OCI-LY7 (cell line): ENCODE data around the gene PTPRCAP. TPM values are rescaled to one million over a fixed set of nuclear protein-coding genes. Genes with fewer than 3 reads are reported as not detected.

Experiments used
- BruUV-seq: library from RNA; stranded (reverse); fragments of 400-500 nt; replicated peaks from 2 replicates; lab custom pipeline; 2021; lab: Mats Ljungman, UMichigan
- CTCF ChIA-PET: fragments of 300-600 bp; sonication (Branson Sonifier 250); formaldehyde crosslinking; loops from one replicate; lab custom pipeline; 2022; ENCODE audit warnings: antibody characterized with exemption; ENCODE audit not compliant: unreplicated experiment; lab: Charles Lee
- POLR2A ChIA-PET: fragments of 300-600 bp; sonication (Branson Sonifier 250); formaldehyde crosslinking; loops from one replicate; lab custom pipeline; 2022; ENCODE audit warnings: antibody characterized with exemption; lab: Charles Lee
- DNase-seq: peaks from one replicate; pipeline ENCODE4 v3.0.0-alpha.2; 2015; ENCODE audit warnings: low spot score
- H2AFZ ChIP-seq: fragments of 200-600 bp; sonication (generic), shearing (Covaris generic); 2 replicates; pipeline ENCODE4 v1.6.1; 2014; ENCODE audit warnings: mild to moderate bottlenecking, antibody characterized with exemption, low read length, moderate library complexity
- H3K27ac ChIP-seq: fragments of 200-600 bp; sonication (generic); 2 replicates; pipeline ENCODE4 v1.5.1; 2014; ENCODE audit warnings: mixed run types, low read depth, mild to moderate bottlenecking, moderate library complexity, low read length, inconsistent platforms; ENCODE audit not compliant: poor library complexity, severe bottlenecking
- H3K36me3 ChIP-seq: fragments of 200-600 bp; sonication (generic); 2 replicates; pipeline ENCODE4 v1.6.1; 2014; ENCODE audit warnings: mild to moderate bottlenecking, antibody characterized with exemption, low read length, moderate library complexity, mixed read lengths; ENCODE audit not compliant: insufficient read depth
- H3K4me1 ChIP-seq: fragments of 200-600 bp; sonication (generic); 2 replicates; pipeline ENCODE4 v1.5.1; 2014; ENCODE audit warnings: mild to moderate bottlenecking, low read length; ENCODE audit not compliant: insufficient read depth, poor library complexity, severe bottlenecking
- H3K4me2 ChIP-seq: fragments of 200-600 bp; sonication (generic); 2 replicates; pipeline ENCODE4 v1.6.1; 2014; ENCODE audit warnings: mild to moderate bottlenecking, low read length
- H3K4me3 ChIP-seq: fragments of 200-600 bp; sonication (generic); 2 replicates; pipeline ENCODE4 v1.5.1; 2014; ENCODE audit warnings: mild to moderate bottlenecking, low read depth, low read length; ENCODE audit not compliant: poor library complexity, severe bottlenecking
- H3K79me2 ChIP-seq: fragments of 200-600 bp; sonication (generic); 2 replicates; pipeline ENCODE4 v1.6.1; 2016; ENCODE audit warnings: low read depth, mild to moderate bottlenecking, low read length, moderate library complexity, mixed read lengths; ENCODE audit not compliant: insufficient read depth
- H3K9me2 ChIP-seq: fragments of 200-600 bp; sonication (generic); 2 replicates; pipeline ENCODE4 v1.6.1; 2016; ENCODE audit warnings: mild to moderate bottlenecking, low read length, mixed read lengths; ENCODE audit not compliant: insufficient read depth
- H3K9me3 ChIP-seq: fragments of 200-600 bp; sonication (generic); 2 replicates; pipeline ENCODE4 v1.6.1; 2014; ENCODE audit warnings: mild to moderate bottlenecking, mixed run types, low read length, mixed read lengths
- H4K20me1 ChIP-seq: fragments of 200-600 bp; sonication (generic); 2 replicates; pipeline ENCODE4 v1.6.1; 2014; ENCODE audit warnings: mild to moderate bottlenecking, antibody characterized with exemption, low read length, moderate library complexity, mixed read lengths; ENCODE audit not compliant: insufficient read depth
- EZH2phosphoT487 ChIP-seq: fragments of 200-600 bp; sonication (generic); IDR thresholded peaks from 2 replicates; pipeline ENCODE4 v1.6.1; 2018; ENCODE audit warnings: low read depth, borderline replicate concordance, mild to moderate bottlenecking, mixed run types, antibody characterized with exemption, low read length, moderate library complexity, mixed read lengths
- intact Hi-C: fragments of 100-400 bp; cut with micrococcal nuclease; formaldehyde crosslinking; loops from one replicate; pipeline ENCODE4 v1.10.0; 2022; ENCODE audit not compliant: unreplicated experiment
- total RNA-seq, 2 experiments: library from RNA; depleted of rRNA in 1 of 2; stranded (reverse); fragments of >200 nt in 1 of 2; shearing (Covaris generic) in 1 of 2; gene quantifications; 2 replicates each; pipeline ENCODE4 v1.2.3, GENCODE V29; 2014 to 2022
- TF ChIP-seq, protein P1 (sequence below): fragments of 200-600 bp; sonication (generic); conservative IDR thresholded peaks from 2 replicates; pipeline ENCODE4 v1.5.1; 2014; ENCODE audit warnings: mild to moderate bottlenecking, antibody characterized with exemption, low read length, moderate library complexity, mixed read lengths

The PTPRCAP gene
- total RNA-seq, 2 experiments from 2014 or later, result 129 to 212 TPM

DNA sequence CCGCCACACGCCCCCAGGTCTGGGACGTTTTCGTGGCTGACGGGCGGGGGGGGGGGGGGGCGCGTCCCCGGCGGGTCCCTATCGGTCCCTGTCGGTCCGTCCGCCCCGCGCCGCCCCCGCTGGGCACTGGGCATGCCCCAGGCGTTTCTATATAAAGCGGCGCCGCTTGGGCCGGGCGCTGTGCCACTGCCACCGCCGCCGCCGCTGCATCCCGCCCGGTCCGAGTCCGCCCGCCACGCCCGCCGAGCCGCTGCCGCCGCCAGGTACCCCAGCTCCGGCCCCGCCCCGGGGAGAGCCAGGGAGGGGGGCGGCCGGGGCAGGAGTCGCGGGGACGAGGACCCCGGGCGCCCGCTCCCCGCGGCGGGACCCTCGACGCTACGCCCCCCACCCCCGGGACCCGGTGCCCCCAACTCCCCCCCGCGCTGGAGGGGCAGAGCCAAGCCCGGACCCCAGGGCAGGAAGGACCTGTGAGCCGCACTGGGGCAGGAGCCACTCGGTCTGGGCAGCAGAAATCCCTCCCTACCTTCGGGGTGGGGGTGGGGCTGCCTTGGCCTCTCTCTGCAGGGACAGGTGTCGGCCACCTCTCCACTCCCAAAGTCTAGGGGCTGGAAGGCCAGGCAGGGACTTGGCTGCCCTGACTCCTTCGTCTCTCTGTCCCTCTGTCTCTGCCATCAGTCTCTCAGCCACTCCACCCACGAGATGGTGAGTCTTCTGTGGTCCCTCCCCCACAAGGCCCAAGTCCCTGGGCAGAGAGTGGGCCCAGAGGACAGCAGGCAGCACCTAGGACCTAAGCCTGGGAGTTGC lies 21.8 kb downstream of the PTPRCAP start, which contains the start of gene CARNS1:
Gene CARNS1, plus strand, starts transcription at position 178 of the 804 bp plus-strand sequence. Its CDS starts 522 bp downstream, at position 700.
- ChIA-PET CTCF (no interaction called here), POLR2A (no interaction called here)
- Histone ChIP-seq H3K36me3 (peaks cover 3% of the 10 kb centered on the region), H4K20me1 (no peaks in the 10 kb centered on the region), H3K4me2 (peak within 1 kb of the TSS; percentile 31; the same call in 1 of the 2 replicates), H3K27ac (no peak within 1 kb of the TSS), H3K4me1 (peaks cover 70% of the 10 kb centered on the region), H3K79me2 (no peaks in the 10 kb centered on the region), H3K9me3 (no peaks in the 10 kb centered on the region), H3K4me3 (no peak within 1 kb of the TSS), H2AFZ (no peak within 1 kb of the TSS), H3K9me2 (no peaks in the 10 kb centered on the region)
- no peak for DNase-seq
- TF ChIP-seq, protein P1, sequence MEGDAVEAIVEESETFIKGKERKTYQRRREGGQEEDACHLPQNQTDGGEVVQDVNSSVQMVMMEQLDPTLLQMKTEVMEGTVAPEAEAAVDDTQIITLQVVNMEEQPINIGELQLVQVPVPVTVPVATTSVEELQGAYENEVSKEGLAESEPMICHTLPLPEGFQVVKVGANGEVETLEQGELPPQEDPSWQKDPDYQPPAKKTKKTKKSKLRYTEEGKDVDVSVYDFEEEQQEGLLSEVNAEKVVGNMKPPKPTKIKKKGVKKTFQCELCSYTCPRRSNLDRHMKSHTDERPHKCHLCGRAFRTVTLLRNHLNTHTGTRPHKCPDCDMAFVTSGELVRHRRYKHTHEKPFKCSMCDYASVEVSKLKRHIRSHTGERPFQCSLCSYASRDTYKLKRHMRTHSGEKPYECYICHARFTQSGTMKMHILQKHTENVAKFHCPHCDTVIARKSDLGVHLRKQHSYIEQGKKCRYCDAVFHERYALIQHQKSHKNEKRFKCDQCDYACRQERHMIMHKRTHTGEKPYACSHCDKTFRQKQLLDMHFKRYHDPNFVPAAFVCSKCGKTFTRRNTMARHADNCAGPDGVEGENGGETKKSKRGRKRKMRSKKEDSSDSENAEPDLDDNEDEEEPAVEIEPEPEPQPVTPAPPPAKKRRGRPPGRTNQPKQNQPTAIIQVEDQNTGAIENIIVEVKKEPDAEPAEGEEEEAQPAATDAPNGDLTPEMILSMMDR, result no peak
- TF ChIP-seq EZH2phosphoT487, result no peak
- no TSS peak for BruUV-seq
- intact Hi-C loops, result no loop called here

DNA sequence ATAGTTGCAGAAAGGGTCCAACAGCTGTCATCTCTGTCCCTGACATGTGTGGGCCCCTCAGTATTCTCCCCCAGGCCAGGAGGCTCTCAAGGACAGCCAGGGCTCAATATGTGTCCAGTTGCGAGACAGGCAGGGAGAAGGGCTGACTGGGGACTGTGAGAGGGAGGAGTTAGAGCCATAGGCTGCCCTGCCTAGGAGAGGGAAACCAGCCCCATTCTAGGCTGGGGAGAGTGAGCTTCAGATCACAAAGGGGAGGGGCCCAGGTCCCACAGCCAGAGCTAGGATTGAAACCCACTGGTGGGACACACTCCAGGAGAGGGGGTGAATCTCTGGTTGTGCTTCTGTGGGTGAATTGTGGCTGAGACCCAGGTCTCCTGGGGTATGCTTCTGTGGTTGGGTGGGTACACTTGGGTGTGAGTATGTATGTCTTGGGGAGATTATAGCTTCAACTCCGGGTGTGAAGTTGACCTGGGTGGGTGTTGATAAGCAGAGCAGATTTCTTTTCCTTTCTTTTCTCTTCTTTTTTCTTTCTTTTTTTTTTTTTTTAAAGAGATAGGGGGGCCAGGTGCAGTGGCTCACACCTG lies 24.1 kb downstream of the PTPRCAP start:
- Histone ChIP-seq H3K27ac (no peak overlapping the region), H2AFZ (no peak overlapping the region), H3K9me2 (no peaks in the 10 kb centered on the region), H3K79me2 (no peaks in the 10 kb centered on the region), H3K36me3 (peaks cover 19% of the 10 kb centered on the region), H3K9me3 (no peaks in the 10 kb centered on the region), H4K20me1 (no peaks in the 10 kb centered on the region), H3K4me2 (no peak overlapping the region), H3K4me1 (peaks cover 70% of the 10 kb centered on the region), H3K4me3 (no peak overlapping the region)
- no peak for TF ChIP-seq EZH2phosphoT487
- TF ChIP-seq, protein P1, result no peak
- intact Hi-C loops, result no loop called here
- ChIA-PET CTCF (interaction anchor here (1.6 kb wide), 1 partner anchor 26 kb away, joined by 6 read pairs; no protein-coding TSS in a partner anchor), POLR2A (interaction anchor here (0.6 to 1.0 kb wide), 3 partner anchors 12 to 48 kb away, joined by 3 to 4 read pairs (median 4); partner anchors contain the start of gene PPP1CA)
- no peak for DNase-seq
- BruUV-seq, result TSS peak; percentile 46
